Trophoblast cell (in vitro differentiated cells and primary cell): ENCODE results near the gene RNF25.

Source experiments
- DNase-seq, 2 donors: peaks; one replicate each; pipeline ENCODE4 v3.0.0-alpha.2; 2016
- H2AFZ ChIP-seq: 2 replicates; pipeline ENCODE4 v1.6.1; 2013; ENCODE audit warnings: low read length, moderate library complexity, mild to moderate bottlenecking; ENCODE audit not compliant: insufficient read depth, poor library complexity
- H2AK5ac ChIP-seq: 2 replicates; pipeline ENCODE4 v1.6.1; 2013; ENCODE audit warnings: mild to moderate bottlenecking, low read length
- H2BK120ac ChIP-seq: 2 replicates; pipeline ENCODE4 v1.6.1; 2013; ENCODE audit warnings: low read length, mild to moderate bottlenecking, moderate library complexity; ENCODE audit not compliant: insufficient read depth, poor library complexity
- H2BK12ac ChIP-seq: 2 replicates; pipeline ENCODE4 v1.6.1; 2013; ENCODE audit warnings: mild to moderate bottlenecking, low read length, moderate library complexity
- H2BK5ac ChIP-seq: 2 replicates; pipeline ENCODE4 v1.6.1; 2013; ENCODE audit warnings: low read length, low read depth, moderate library complexity, mild to moderate bottlenecking; ENCODE audit not compliant: poor library complexity
- H3K14ac ChIP-seq: 2 replicates; pipeline ENCODE4 v1.6.1; 2013; ENCODE audit warnings: mild to moderate bottlenecking, low read length
- H3K18ac ChIP-seq: 2 replicates; pipeline ENCODE4 v1.6.1; 2013; ENCODE audit warnings: mild to moderate bottlenecking, low read length
- H3K23ac ChIP-seq: 2 replicates; pipeline ENCODE4 v1.6.1; 2013; ENCODE audit warnings: low read length
- H3K27ac ChIP-seq: 2 replicates; pipeline ENCODE4 v1.5.1; 2013; ENCODE audit warnings: low read depth, mild to moderate bottlenecking, inconsistent platforms, low read length, moderate library complexity
- H3K27me3 ChIP-seq: 2 replicates; pipeline ENCODE4 v1.6.1; 2013; ENCODE audit warnings: inconsistent platforms, mild to moderate bottlenecking, low read length, moderate library complexity; ENCODE audit not compliant: insufficient read depth
- H3K36me3 ChIP-seq, 2 experiments: 1 replicate in 1 of 2; 2 replicates in 1 of 2; pipeline ENCODE4 v1.6.1; 2013; ENCODE audit warnings: low read length in 2 of 2, mild to moderate bottlenecking in 2 of 2, moderate library complexity in 1 of 2; ENCODE audit not compliant: insufficient read depth in 2 of 2, control insufficient read depth in 1 of 2
- H3K4ac ChIP-seq: 2 replicates; pipeline ENCODE4 v1.6.1; 2013; ENCODE audit warnings: low read depth, mild to moderate bottlenecking, low read length, moderate library complexity
- H3K4me1 ChIP-seq, 2 experiments: 1 replicate in 1 of 2; 2 replicates in 1 of 2; pipeline ENCODE4 v1.6.1; 2013; ENCODE audit warnings: low read length in 2 of 2, mild to moderate bottlenecking in 2 of 2, moderate library complexity in 1 of 2; ENCODE audit not compliant: insufficient read depth in 2 of 2, control insufficient read depth in 1 of 2
- H3K4me2 ChIP-seq: 2 replicates; pipeline ENCODE4 v1.6.1; 2013; ENCODE audit warnings: inconsistent platforms, mild to moderate bottlenecking, low read length, moderate library complexity
- H3K4me3 ChIP-seq: 2 replicates; pipeline ENCODE4 v1.5.1; 2013; ENCODE audit warnings: mild to moderate bottlenecking, low read depth, low read length, inconsistent platforms
- H3K79me1 ChIP-seq: one replicate; pipeline ENCODE4 v1.6.1; 2013; ENCODE audit warnings: low read length
- H3K79me2 ChIP-seq: 2 replicates; pipeline ENCODE4 v1.6.1; 2013; ENCODE audit warnings: low read length, mild to moderate bottlenecking; ENCODE audit not compliant: control insufficient read depth, insufficient read depth, poor library complexity
- H3K9ac ChIP-seq: 2 replicates; pipeline ENCODE4 v1.6.1; 2013; ENCODE audit warnings: mild to moderate bottlenecking, low read length
- H3K9me3 ChIP-seq: 2 replicates; pipeline ENCODE4 v1.6.1; 2013; ENCODE audit warnings: low read depth, mild to moderate bottlenecking, control low read depth, inconsistent platforms, low read length; ENCODE audit not compliant: insufficient read depth
- H4K12ac ChIP-seq: 2 replicates; pipeline ENCODE4 v1.6.1; 2013; ENCODE audit warnings: low read depth, mild to moderate bottlenecking, low read length, moderate library complexity
- H4K8ac ChIP-seq: 2 replicates; pipeline ENCODE4 v1.6.1; 2013; ENCODE audit warnings: low read depth, mild to moderate bottlenecking, low read length, moderate library complexity
- H4K91ac ChIP-seq: one replicate; pipeline ENCODE4 v1.6.1; 2013; ENCODE audit warnings: low read depth, mild to moderate bottlenecking, low read length, moderate library complexity
- WGBS: extraction: QIAGEN DNeasy Blood & Tissue Kit; methylation state at CpG from one replicate; pipeline ENCODE4 v1.1.7; 2013; ENCODE audit warnings: missing lambda C conversion rate; ENCODE audit not compliant: insufficient read length, insufficient coverage; ENCODE audit errors: extremely low coverage; 5-methylcytosine and 5-hydroxymethylcytosine counted together

RNF25 gene

DNA sequence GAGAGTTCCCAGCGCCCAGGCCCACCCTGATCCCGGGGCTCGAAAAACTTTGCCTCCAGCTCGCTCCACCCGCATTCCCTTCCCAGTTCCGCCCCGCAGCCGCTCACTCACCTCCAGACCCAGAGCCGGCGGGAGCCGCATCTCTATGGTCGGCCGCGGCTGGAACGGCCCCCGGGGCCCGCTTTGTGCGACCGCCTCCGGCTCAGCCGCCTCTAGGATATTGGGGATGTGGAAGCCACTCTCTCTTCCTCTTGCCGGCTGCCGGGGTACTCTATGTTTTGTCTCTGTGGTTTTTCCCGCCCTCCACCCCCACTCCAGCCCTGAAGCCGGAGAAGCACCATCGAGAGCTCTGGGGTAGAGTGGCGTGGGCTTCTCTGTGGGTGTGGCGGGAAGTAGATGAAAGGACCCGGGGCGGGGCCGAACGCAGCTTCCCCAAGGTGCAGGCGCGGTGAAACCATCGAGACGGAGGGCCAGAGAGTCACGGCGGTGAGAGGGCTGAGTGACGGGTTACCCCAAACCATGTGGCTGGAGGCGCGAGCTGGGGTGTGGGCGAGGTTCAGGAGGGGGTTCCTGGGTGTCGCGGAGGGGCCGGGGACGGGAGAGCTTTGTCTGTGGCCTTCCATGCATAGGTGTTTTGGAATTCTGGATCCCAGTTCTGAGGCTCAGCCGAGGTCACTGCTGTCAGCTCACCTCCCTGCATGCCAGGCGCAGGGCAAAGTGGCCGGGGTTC is 12.4 kb downstream of the RNF25 start, which contains the start of the genes BCS1L and ZNF142:
Gene BCS1L, plus strand, starts transcription at position 426 of the 730 bp plus-strand sequence. CDS start 1,305 bp downstream, outside the sequence.
Gene ZNF142, minus strand, starts transcription at position 366 of the 730 bp plus-strand sequence. CDS start 3,194 bp downstream, outside the sequence.
- WGBS, result no CpG with 5 or more reads among the region's 49 CpGs
- H2BK120ac ChIP-seq, result peak within 1 kb of the TSS; percentile 25
- peak within 1 kb of the TSS; percentile 78 for H3K4me2 ChIP-seq
- H3K4me1 ChIP-seq, result peaks cover 3 to 4% of the 10 kb centered on the region in 2 experiments
- peak within 1 kb of the TSS; percentile 73 for H3K14ac ChIP-seq
- H3K4me3 ChIP-seq, result peak within 1 kb of the TSS; percentile 92
- H2AFZ ChIP-seq, result peak within 1 kb of the TSS; percentile 95
- H3K4ac ChIP-seq, result peak within 1 kb of the TSS; percentile 72
- H4K91ac ChIP-seq, result peak within 1 kb of the TSS; percentile 74
- H3K79me2 ChIP-seq, result peaks cover 4% of the 10 kb centered on the region
- H3K23ac ChIP-seq, result no peak within 1 kb of the TSS
- H4K12ac ChIP-seq, result peak within 1 kb of the TSS; percentile 68
- peaks cover 6% of the 10 kb centered on the region for H3K79me1 ChIP-seq
- peak within 1 kb of the TSS; percentile 86 for H3K9ac ChIP-seq
- H2AK5ac ChIP-seq, result no peak within 1 kb of the TSS
- H3K27me3 ChIP-seq, result no peaks in the 10 kb centered on the region
- peak within 1 kb of the TSS; percentile 46 for H2BK5ac ChIP-seq
- DNase-seq, result peak; percentile 72 to 77
- peak within 1 kb of the TSS; percentile 47 for H3K27ac ChIP-seq
- peaks cover 41 to 52% of the 10 kb centered on the region in 2 experiments for H3K36me3 ChIP-seq
- peak within 1 kb of the TSS; percentile 60 for H3K18ac ChIP-seq
- H3K9me3 ChIP-seq, result no peaks in the 10 kb centered on the region
- peak within 1 kb of the TSS; percentile 94 for H4K8ac ChIP-seq
- H2BK12ac ChIP-seq, result no peak within 1 kb of the TSS

DNA sequence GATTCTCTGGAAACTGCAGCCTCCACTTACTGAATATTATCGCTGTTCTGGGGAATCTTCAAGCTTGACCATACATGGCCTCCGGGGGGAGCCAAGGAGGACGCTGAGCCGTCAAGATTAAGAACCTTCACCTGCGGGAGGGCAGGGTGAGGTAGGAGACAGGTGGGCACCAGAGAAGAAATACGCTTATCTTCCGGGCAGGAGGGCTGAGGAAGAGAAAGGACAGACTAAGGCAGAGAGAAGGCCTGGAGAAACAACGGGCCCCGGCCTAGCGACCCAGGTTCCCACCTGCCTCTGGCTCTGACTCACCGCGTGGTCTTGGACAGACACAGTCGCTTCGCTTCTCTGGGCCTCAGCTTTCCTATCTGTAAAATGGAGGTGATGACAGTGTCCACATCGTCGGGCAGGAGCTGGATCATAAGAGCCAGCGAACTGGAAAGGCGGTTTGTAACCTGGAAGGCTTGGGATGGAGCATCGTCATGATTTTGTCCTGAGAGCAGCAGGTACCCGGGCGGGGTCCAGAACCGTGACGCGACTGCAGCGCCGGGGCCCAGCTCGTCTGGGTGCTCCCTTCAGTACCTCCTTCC is 13.0 kb downstream of the RNF25 start:
- peak overlapping the region; percentile 94 for H4K8ac ChIP-seq
- no peak overlapping the region for H2AK5ac ChIP-seq
- peak overlapping the region; percentile 72 for H3K4ac ChIP-seq
- no peak overlapping the region for H3K23ac ChIP-seq
- H3K4me1 ChIP-seq, result peaks cover 3 to 4% of the 10 kb centered on the region in 2 experiments
- H4K12ac ChIP-seq, result peak overlapping the region; percentile 68
- H3K4me2 ChIP-seq, result peak overlapping the region; percentile 78
- H3K18ac ChIP-seq, result peak overlapping the region; percentile 60
- peak overlapping the region; percentile 92 for H3K4me3 ChIP-seq
- H3K9me3 ChIP-seq, result no peaks in the 10 kb centered on the region
- peak overlapping the region; percentile 86 for H3K9ac ChIP-seq
- peaks cover 34 to 46% of the 10 kb centered on the region in 2 experiments for H3K36me3 ChIP-seq
- no peaks in the 10 kb centered on the region for H3K27me3 ChIP-seq
- DNase-seq, result peak; percentile 55 to 79
- WGBS, result no CpG with 5 or more reads among the region's 27 CpGs
- H3K14ac ChIP-seq, result peak overlapping the region; percentile 73
- no peak overlapping the region for H2BK120ac ChIP-seq
- H3K79me1 ChIP-seq, result peaks cover 6% of the 10 kb centered on the region
- peak overlapping the region; percentile 46 for H2BK5ac ChIP-seq
- no peak overlapping the region for H2BK12ac ChIP-seq
- H3K27ac ChIP-seq, result peak overlapping the region; percentile 12
- H3K79me2 ChIP-seq, result peaks cover 4% of the 10 kb centered on the region
- peak overlapping the region; percentile 74 for H4K91ac ChIP-seq
- H2AFZ ChIP-seq, result peak overlapping the region; percentile 95

DNA sequence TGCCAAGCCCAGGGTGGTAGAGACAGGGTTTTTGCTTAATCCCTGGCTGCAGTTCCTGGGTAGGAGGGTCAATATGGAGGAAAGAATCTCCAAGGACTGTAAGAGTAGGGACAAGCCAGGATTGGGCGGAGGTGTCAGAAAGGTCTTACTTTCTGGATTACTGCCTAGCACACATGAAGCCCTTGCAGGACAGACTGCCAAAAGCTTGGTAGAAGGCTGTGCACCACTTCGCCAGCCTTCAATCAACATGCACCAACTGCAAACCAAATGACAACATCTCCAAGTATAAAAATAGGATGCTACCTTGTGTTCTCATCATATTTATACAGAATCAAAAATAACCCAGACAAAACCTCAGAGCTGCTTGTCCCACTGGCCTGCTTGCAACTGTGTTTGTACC is 16.1 kb downstream of the RNF25 start:
- WGBS, result no CpG with 5 or more reads among the region's 2 CpGs
- H3K36me3 ChIP-seq, result peaks cover 23 to 39% of the 10 kb centered on the region in 2 experiments
- no peak overlapping the region for H4K12ac ChIP-seq
- H2BK120ac ChIP-seq, result no peak overlapping the region
- H3K79me2 ChIP-seq, result peaks cover 4% of the 10 kb centered on the region
- no peak overlapping the region for H3K9ac ChIP-seq
- H3K4me3 ChIP-seq, result no peak overlapping the region
- no peak overlapping the region for H3K4me2 ChIP-seq
- peaks cover 6% of the 10 kb centered on the region for H3K79me1 ChIP-seq
- no peak overlapping the region for H2BK12ac ChIP-seq
- no peak overlapping the region for H2BK5ac ChIP-seq
- H3K9me3 ChIP-seq, result no peaks in the 10 kb centered on the region
- no peak overlapping the region for H3K4ac ChIP-seq
- H3K23ac ChIP-seq, result no peak overlapping the region
- H2AFZ ChIP-seq, result no peak overlapping the region
- H3K27ac ChIP-seq, result no peak overlapping the region
- H4K91ac ChIP-seq, result no peak overlapping the region
- no peak for DNase-seq
- no peak overlapping the region for H2AK5ac ChIP-seq
- no peak overlapping the region for H3K18ac ChIP-seq
- H4K8ac ChIP-seq, result no peak overlapping the region
- H3K4me1 ChIP-seq, result peaks cover 3 to 4% of the 10 kb centered on the region in 2 experiments
- no peak overlapping the region for H3K14ac ChIP-seq
- no peaks in the 10 kb centered on the region for H3K27me3 ChIP-seq

DNA sequence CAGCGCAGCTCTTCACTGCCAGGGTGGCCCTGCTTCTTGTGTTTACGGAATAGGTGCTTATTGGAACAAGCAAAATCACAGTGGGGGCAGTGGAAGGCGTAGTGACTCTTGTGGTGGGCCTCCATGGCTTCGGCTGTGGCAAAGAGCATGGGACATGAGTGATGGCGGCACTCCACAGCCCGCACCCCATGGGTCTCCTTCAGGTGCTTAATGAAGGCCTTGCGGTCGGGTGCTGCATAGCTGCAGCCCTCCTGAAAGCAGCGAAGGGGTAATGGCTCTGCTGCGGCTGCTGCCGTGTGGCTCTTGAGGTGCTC is 23.1 kb downstream of the RNF25 start:
- no CpG with 5 or more reads among the region's 11 CpGs for WGBS
- DNase-seq, result no peak
- H3K4ac ChIP-seq, result no peak overlapping the region
- no peaks in the 10 kb centered on the region for H3K27me3 ChIP-seq
- no peaks in the 10 kb centered on the region for H3K4me1 ChIP-seq
- H3K4me3 ChIP-seq, result peak overlapping the region; percentile 10
- no peak overlapping the region for H3K23ac ChIP-seq
- H3K79me1 ChIP-seq, result no peaks in the 10 kb centered on the region
- no peak overlapping the region for H4K91ac ChIP-seq
- no peak overlapping the region for H3K9ac ChIP-seq
- no peak overlapping the region for H3K4me2 ChIP-seq
- H2AFZ ChIP-seq, result no peak overlapping the region
- no peaks in the 10 kb centered on the region for H3K79me2 ChIP-seq
- H3K36me3 ChIP-seq, result peaks cover 43 to 67% of the 10 kb centered on the region in 2 experiments
- no peak overlapping the region for H3K14ac ChIP-seq
- no peak overlapping the region for H2BK12ac ChIP-seq
- H4K8ac ChIP-seq, result no peak overlapping the region
- no peak overlapping the region for H2BK120ac ChIP-seq
- H3K9me3 ChIP-seq, result peaks cover 4% of the 10 kb centered on the region
- no peak overlapping the region for H3K18ac ChIP-seq
- no peak overlapping the region for H2AK5ac ChIP-seq
- H2BK5ac ChIP-seq, result no peak overlapping the region
- H4K12ac ChIP-seq, result no peak overlapping the region
- H3K27ac ChIP-seq, result no peak overlapping the region
